Measurements from ENCODE around the gene ITIH5. TPM values are rescaled to one million over a fixed set of nuclear protein-coding genes. Genes with fewer than 3 reads are reported as not detected.

The ITIH5 gene
- total RNA-seq, 4 donors from 2014 or later: 4.4 to 10.7 (median 8.3) TPM

DNA sequence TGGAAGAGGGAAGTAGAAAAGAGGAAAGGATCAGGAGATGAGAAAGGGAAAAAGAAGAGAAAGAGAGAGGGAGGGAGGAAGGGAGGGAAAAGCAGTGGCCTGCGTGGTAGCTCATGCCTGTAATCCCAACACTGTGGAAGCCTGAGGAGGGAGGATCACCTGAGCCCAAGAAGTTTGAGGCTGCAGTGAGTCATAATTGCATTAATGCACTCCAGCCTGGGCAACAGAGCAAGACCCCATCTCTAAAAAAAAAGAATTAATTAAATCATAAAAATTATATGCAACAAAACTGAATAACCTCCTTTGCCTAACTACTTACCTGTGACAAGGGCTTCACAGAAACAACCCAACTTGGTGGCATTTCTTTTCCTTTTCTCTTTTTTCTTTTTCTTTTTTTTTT is 148.1 kb downstream of the ITIH5 start:
- no peak overlapping the region for H3K4me3 ChIP-seq (ENCODE audit: low read depth, poor library complexity, severe bottlenecking)
- no peak for TF ChIP-seq POLR2A (IDR thresholded peaks at IDR 0.05)
- TF ChIP-seq, protein P1, sequence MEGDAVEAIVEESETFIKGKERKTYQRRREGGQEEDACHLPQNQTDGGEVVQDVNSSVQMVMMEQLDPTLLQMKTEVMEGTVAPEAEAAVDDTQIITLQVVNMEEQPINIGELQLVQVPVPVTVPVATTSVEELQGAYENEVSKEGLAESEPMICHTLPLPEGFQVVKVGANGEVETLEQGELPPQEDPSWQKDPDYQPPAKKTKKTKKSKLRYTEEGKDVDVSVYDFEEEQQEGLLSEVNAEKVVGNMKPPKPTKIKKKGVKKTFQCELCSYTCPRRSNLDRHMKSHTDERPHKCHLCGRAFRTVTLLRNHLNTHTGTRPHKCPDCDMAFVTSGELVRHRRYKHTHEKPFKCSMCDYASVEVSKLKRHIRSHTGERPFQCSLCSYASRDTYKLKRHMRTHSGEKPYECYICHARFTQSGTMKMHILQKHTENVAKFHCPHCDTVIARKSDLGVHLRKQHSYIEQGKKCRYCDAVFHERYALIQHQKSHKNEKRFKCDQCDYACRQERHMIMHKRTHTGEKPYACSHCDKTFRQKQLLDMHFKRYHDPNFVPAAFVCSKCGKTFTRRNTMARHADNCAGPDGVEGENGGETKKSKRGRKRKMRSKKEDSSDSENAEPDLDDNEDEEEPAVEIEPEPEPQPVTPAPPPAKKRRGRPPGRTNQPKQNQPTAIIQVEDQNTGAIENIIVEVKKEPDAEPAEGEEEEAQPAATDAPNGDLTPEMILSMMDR (IDR thresholded peaks at IDR 0.05): no peak
- 80 to 89% methylated on average over 1 of the region's 1 CpG for WGBS, 2 donors
- no peak for DNase-seq (ENCODE audit: low spot score in 2 of 2)
- intact Hi-C loops (cut with DNase I; ENCODE audit: low total_unique reads): no loop called here

DNA sequence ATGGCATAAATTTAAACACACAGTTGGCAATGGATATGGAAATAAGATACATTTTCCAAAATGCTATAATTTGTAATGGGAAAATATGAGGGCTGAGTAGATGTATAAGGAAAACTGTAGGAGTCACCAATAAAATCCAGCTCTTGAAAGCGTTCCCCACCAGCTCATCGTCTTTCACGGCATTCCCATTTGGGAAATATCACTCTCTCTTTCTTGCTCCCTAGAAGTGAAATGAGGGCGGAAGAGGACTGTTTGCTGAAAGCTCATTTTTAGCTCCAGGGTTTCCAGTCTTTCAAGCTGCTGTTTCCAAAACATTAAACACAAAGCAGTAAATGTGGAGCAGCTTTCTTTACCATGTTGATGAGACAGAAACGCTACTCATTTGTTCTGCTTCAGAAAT is 151.3 kb downstream of the ITIH5 start:
- TF ChIP-seq, protein P1 (IDR thresholded peaks at IDR 0.05): no peak
- no peak for TF ChIP-seq POLR2A (IDR thresholded peaks at IDR 0.05)
- no peak overlapping the region for H3K4me3 ChIP-seq (ENCODE audit: low read depth, poor library complexity, severe bottlenecking)
- intact Hi-C loops (cut with DNase I; ENCODE audit: low total_unique reads): no loop called here
- peak in 1 of 2 donors; percentile 6 for DNase-seq (ENCODE audit: low spot score in 2 of 2)
- 29 to 34% methylated on average over 5 of the region's 5 CpGs for WGBS, 2 donors

DNA sequence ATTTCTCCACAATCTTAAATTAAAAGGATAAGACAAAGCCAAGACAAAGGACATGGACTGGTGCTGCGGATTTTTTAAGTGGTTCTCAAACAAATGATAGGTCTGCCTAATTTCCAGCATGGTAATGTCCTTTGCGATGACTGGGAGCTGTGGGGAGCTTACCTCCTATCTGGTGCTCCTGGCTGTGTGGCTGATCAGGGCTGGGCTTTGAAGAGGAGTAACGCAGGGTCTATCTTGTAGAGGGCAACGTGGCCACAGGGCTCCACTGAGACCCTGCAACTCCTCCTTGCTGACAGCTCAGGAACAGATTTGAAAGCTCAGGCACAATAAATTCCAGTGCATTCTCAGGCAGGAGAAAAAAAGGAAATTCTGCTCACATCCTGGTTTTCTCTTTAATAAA is 152.8 kb downstream of the ITIH5 start:
- TF ChIP-seq, protein P1 (IDR thresholded peaks at IDR 0.05): no peak
- no peak for TF ChIP-seq POLR2A (IDR thresholded peaks at IDR 0.05)
- H3K4me3 ChIP-seq (ENCODE audit: low read depth, poor library complexity, severe bottlenecking): no peak overlapping the region
- intact Hi-C loops (cut with DNase I; ENCODE audit: low total_unique reads): no loop called here
- 64 to 73% methylated on average over 4 of the region's 4 CpGs for WGBS, 2 donors
- DNase-seq (ENCODE audit: low spot score in 2 of 2): peak in 1 of 2 donors; percentile 62

DNA sequence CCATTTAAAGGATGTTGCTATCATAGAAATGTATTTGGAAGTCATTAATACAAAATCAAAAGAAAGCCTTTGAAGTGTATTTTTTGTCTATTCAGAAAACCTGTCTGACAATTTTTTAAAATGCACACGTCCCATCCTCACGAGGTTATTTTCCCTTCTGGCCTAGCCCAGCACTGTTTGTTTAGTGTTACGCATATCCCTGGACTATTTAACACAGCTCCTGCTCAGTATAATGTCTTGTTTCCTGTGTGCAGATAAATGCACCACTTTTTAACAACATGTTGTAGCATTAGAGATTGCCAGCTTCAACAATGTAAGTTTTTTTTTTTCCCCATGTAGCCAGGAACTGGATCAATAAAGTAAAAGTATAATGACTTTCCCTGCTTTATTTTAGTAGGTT is 153.3 kb downstream of the ITIH5 start:
- TF ChIP-seq, protein P1 (IDR thresholded peaks at IDR 0.05): no peak
- no peak for TF ChIP-seq POLR2A (IDR thresholded peaks at IDR 0.05)
- no peak overlapping the region for H3K4me3 ChIP-seq (ENCODE audit: low read depth, poor library complexity, severe bottlenecking)
- DNase-seq (ENCODE audit: low spot score in 2 of 2): no peak
- intact Hi-C loops (cut with DNase I; ENCODE audit: low total_unique reads): no loop called here
- WGBS, 2 donors: 59 to 61% methylated on average over 3 of the region's 3 CpGs

DNA sequence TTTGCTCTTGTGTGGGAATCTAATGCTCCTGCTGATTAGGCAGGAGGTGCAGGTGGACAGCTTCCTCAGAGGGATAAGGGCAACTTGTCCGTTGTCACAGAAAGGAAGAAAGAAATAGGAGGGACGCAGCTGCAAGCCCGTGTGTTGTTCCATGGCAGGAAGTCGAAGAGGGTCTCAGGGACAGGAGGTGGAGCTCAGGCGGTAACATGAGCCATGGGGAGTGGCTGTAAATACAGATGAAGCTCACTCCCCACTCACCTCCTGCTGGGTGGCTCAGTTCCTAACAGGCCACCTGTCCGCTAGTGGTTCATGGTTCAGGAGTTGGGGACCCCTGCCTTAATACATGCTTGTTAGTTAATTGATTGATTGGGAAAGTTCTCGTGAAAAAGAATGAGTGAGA is 154.3 kb downstream of the ITIH5 start:
- TF ChIP-seq POLR2A (IDR thresholded peaks at IDR 0.05): no peak
- intact Hi-C loops (cut with DNase I; ENCODE audit: low total_unique reads): no loop called here
- no peak overlapping the region for H3K4me3 ChIP-seq (ENCODE audit: low read depth, poor library complexity, severe bottlenecking)
- WGBS, 2 donors: 77 to 82% methylated on average over 7 of the region's 7 CpGs
- DNase-seq (ENCODE audit: low spot score in 2 of 2): no peak

DNA sequence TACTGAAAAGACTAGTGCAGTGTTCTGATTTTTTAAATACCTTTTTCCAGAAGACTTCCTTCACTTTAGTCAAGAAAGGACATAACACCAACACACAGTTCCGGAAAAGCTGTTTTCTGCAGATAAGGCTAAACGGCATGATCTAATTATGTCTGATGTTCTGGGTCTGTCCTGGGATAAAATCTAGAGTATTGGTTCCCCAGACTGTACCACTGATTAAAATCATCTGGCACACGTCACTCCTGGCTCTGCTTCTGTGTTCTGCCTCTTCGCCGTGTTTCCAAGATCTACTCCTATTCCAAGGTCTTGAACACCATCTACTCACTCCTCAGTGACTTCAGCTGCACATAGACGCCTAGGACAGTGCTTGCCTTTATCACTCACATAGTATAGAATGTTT is 155.2 kb downstream of the ITIH5 start:
- intact Hi-C loops (cut with DNase I; ENCODE audit: low total_unique reads): no loop called here
- H3K4me3 ChIP-seq (ENCODE audit: low read depth, poor library complexity, severe bottlenecking): no peak overlapping the region
- no peak for DNase-seq (ENCODE audit: low spot score in 2 of 2)
- 42 to 50% methylated on average over 6 of the region's 6 CpGs for WGBS, 2 donors
- no peak for TF ChIP-seq POLR2A (IDR thresholded peaks at IDR 0.05)
- TF ChIP-seq, protein P1 (IDR thresholded peaks at IDR 0.05): no peak

Other genes with a start within 250 kb of the ITIH5 start
- not detected for gene ITIH2, start 36.4 kb upstream of the ITIH5 start, total RNA-seq
- 10 to 100 TPM in 1 of 4 donors, 1 to 10 TPM in 3; 7.0 to 10.3 (median 8.2) TPM for gene KIN, start 121.0 kb upstream of the ITIH5 start, total RNA-seq
- 100 to 1,000 TPM; 148 to 233 (median 216) TPM for gene ATP5F1C, start 121.2 kb upstream of the ITIH5 start, total RNA-seq
- gene TAF3, start 151.5 kb upstream of the ITIH5 start, total RNA-seq: 1 to 10 TPM; 5.0 to 8.3 (median 7.7) TPM